GM21786 (cell line): ENCODE results near the gene GALNS.

Experiments
- ATAC-seq: cut with Tn5 transposase; IDR thresholded peaks from one replicate; pipeline ENCODE4 v1.9.1; 2021; ENCODE audit not compliant: unreplicated experiment

Gene GALNS

GRCh38 chr16:88857728-88858339 lies 1.1 kb upstream of the GALNS start:
- no peak for ATAC-seq

- ATAC-seq, result peak; percentile 10
Measured at GRCh38 chr16:88856122-88856827, 472 bp downstream of the GALNS start.

- ATAC-seq, result no peak
Measured at GRCh38 chr16:88855736-88856121, 1.0 kb downstream of the GALNS start.

- no peak for ATAC-seq
Measured at GRCh38 chr16:88855176-88855575, 1.6 kb downstream of the GALNS start.

GRCh38 chr16:88854306-88855111 lies 2.2 kb downstream of the GALNS start:
- ATAC-seq, result no peak

- ATAC-seq, result no peak
Measured at GRCh38 chr16:88853325-88853941, 3.3 kb downstream of the GALNS start.

- no peak for ATAC-seq
Measured at GRCh38 chr16:88851616-88852015, 5.1 kb downstream of the GALNS start.

GRCh38 chr16:88850531-88851199 lies 6.1 kb downstream of the GALNS start:
- ATAC-seq, result no peak

- ATAC-seq, result no peak
Measured at GRCh38 chr16:88848557-88848956, 8.2 kb downstream of the GALNS start.

- no peak for ATAC-seq
Measured at GRCh38 chr16:88847654-88848053, 9.1 kb downstream of the GALNS start.

- ATAC-seq, result no peak
Measured at GRCh38 chr16:88846088-88846487, 10.7 kb downstream of the GALNS start.

GRCh38 chr16:88844419-88845036 lies 12.2 kb downstream of the GALNS start:
- no peak for ATAC-seq

- no peak for ATAC-seq
Measured at GRCh38 chr16:88843256-88843655, 13.5 kb downstream of the GALNS start.

- no peak for ATAC-seq
Measured at GRCh38 chr16:88842806-88843205, 13.9 kb downstream of the GALNS start.

GRCh38 chr16:88842308-88842756 lies 14.4 kb downstream of the GALNS start:
- no peak for ATAC-seq

GRCh38 chr16:88841521-88842307 lies 15.0 kb downstream of the GALNS start:
- no peak for ATAC-seq

- ATAC-seq, result no peak
Measured at GRCh38 chr16:88840600-88841215, 16.0 kb downstream of the GALNS start.

GRCh38 chr16:88839745-88840599 lies 16.8 kb downstream of the GALNS start:
- no peak for ATAC-seq
